Gastroesophageal sphincter (tissue), 4 donors: ENCODE results near the gene PCCB. TPM values are rescaled to one million over a fixed set of nuclear protein-coding genes. Genes with fewer than 3 reads are reported as not detected.

Source experiments
- ATAC-seq: fragments of 150-250 bp; one replicate; pipeline ENCODE4 v1.9.1; 2016; ENCODE audit warnings: mild to moderate bottlenecking, moderate library complexity
- H3K27ac ChIP-seq, 4 donors: fragments of 200-600 bp; sonication (generic) in 3 of 4; 1 replicate in 3 of 4; 2 replicates in 1 of 4; pipeline ENCODE4 v1.5.1; 2016 to 2019
- H3K27me3 ChIP-seq: fragments of 200-600 bp; sonication (generic); one replicate; pipeline ENCODE4 v1.5.1; 2019
- H3K36me3 ChIP-seq, 2 donors: fragments of 200-600 bp; sonication (generic); one replicate each; pipeline ENCODE4 v1.5.1; 2019; ENCODE audit warnings: control low read depth in 1 of 2
- H3K4me1 ChIP-seq, 3 donors: fragments of 200-600 bp; sonication (generic); 1 replicate in 2 of 3; 2 replicates in 1 of 3; pipeline ENCODE4 v1.5.1; 2016 to 2019; ENCODE audit warnings: control low read depth in 2 of 3
- H3K4me3 ChIP-seq, 2 donors: fragments of 200-600 bp; sonication (generic); one replicate each; pipeline ENCODE4 v1.5.1; 2019; ENCODE audit warnings: mild to moderate bottlenecking in 1 of 2, moderate library complexity in 1 of 2
- H3K9me3 ChIP-seq, 3 donors: fragments of 200-600 bp; sonication (generic); one replicate each; pipeline ENCODE4 v1.5.1; 2017 to 2019; ENCODE audit warnings: control low read depth in 2 of 3
- EP300 ChIP-seq: sonication (generic); formaldehyde crosslinking; IDR thresholded peaks from one replicate; pipeline ENCODE4 v1.6.1; 2017; ENCODE audit warnings: antibody characterized with exemption, mild to moderate bottlenecking
- POLR2A ChIP-seq, 2 donors: fragments of 450-650 bp; IDR thresholded peaks; one replicate each; pipeline ENCODE4 v1.6.1; 2017; ENCODE audit warnings: antibody characterized with exemption in 2 of 2, mild to moderate bottlenecking in 2 of 2, moderate library complexity in 1 of 2
- POLR2AphosphoS5 ChIP-seq: sonication (generic); formaldehyde crosslinking; IDR thresholded peaks from one replicate; pipeline ENCODE4 v1.6.1; 2017; ENCODE audit warnings: antibody characterized with exemption
- WGBS, 2 donors: methylation state at CpG; one replicate each; pipeline ENCODE4 v1.1.5; 2018; ENCODE audit warnings: low coverage in 1 of 2; 5-methylcytosine and 5-hydroxymethylcytosine counted together
- total RNA-seq, 4 donors: library from RNA; depleted of rRNA; stranded (reverse); fragments of >200 nt; gene quantifications; one replicate each; pipeline ENCODE4 v1.1.0, GENCODE V29; 2016
- TF ChIP-seq, protein P1 (sequence below), 4 experiments: fragments of 200-600 bp in 2 of 4; fragments of 450-650 bp in 2 of 4; sonication (generic) in 1 of 4; IDR thresholded peaks; one replicate each; pipeline ENCODE4 v1.5.1; 2017 to 2019; ENCODE audit warnings: antibody characterized with exemption in 4 of 4, mild to moderate bottlenecking in 2 of 4, moderate library complexity in 2 of 4

Gene PCCB
- total RNA-seq, 4 donors from 2014 or later, result 23.7 to 42.8 (median 31.3) TPM

DNA sequence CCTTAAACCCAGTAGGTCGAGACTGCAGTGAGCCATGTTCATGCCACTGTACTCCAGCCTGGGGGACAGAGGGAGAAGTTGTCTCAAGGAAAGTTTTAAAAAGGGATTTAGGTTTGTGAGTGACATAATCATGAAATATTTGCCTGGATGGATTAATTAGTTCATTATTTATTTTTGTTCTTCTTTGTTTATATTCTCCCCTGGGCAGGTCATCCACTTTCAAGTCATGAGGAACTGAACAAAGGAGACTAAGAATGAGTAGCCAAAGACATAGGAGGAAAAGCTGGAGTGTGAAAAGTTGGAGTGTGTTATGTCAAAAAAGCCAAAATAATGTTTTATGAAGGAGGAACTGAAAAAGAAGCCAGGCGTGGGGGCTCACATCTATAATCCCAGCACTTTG, 17.7 kb upstream of the PCCB start:
- H3K27ac ChIP-seq, result no peak overlapping the region
- peaks cover 0 to 9% (median 0%) of the 10 kb centered on the region in 3 donors for H3K4me1 ChIP-seq
- H3K9me3 ChIP-seq, result no peaks in the 10 kb centered on the region
- TF ChIP-seq EP300, result no peak
- no peak for TF ChIP-seq POLR2A (IDR thresholded peaks at IDR 0.05)
- TF ChIP-seq, protein P1, sequence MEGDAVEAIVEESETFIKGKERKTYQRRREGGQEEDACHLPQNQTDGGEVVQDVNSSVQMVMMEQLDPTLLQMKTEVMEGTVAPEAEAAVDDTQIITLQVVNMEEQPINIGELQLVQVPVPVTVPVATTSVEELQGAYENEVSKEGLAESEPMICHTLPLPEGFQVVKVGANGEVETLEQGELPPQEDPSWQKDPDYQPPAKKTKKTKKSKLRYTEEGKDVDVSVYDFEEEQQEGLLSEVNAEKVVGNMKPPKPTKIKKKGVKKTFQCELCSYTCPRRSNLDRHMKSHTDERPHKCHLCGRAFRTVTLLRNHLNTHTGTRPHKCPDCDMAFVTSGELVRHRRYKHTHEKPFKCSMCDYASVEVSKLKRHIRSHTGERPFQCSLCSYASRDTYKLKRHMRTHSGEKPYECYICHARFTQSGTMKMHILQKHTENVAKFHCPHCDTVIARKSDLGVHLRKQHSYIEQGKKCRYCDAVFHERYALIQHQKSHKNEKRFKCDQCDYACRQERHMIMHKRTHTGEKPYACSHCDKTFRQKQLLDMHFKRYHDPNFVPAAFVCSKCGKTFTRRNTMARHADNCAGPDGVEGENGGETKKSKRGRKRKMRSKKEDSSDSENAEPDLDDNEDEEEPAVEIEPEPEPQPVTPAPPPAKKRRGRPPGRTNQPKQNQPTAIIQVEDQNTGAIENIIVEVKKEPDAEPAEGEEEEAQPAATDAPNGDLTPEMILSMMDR (IDR thresholded peaks at IDR 0.05), result no peak
- TF ChIP-seq POLR2AphosphoS5, result no peak
- H3K36me3 ChIP-seq, result no peaks in the 10 kb centered on the region
- WGBS, 2 donors, result 24 to 80% methylated on average over 2 of the region's 2 CpGs
- no peaks in the 10 kb centered on the region for H3K27me3 ChIP-seq
- H3K4me3 ChIP-seq, result no peak overlapping the region
- no peak for ATAC-seq

DNA sequence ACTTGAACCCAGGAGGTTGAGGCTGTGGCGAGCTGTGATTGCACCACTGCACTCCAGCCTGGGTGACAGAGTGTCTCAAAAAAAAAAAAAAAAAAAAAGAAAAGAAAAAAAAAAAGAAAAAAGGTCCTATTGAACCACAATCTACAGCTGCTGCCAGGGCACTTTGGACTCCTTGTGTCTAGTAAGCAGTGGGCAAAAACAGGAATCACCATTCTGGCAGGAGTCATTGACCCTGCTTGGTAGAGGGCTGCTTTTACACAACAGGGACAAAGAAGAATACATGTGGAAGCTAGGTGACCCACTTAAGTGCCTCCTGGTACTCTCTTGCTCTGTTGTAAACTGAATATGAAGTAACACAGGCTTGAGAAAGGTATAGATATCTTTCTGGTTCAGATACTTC, 14.6 kb upstream of the PCCB start:
- H3K27me3 ChIP-seq, result no peaks in the 10 kb centered on the region
- no peak for ATAC-seq
- peaks cover 0 to 9% (median 0%) of the 10 kb centered on the region in 3 donors for H3K4me1 ChIP-seq
- H3K4me3 ChIP-seq, result no peak overlapping the region
- H3K9me3 ChIP-seq, result no peaks in the 10 kb centered on the region
- TF ChIP-seq POLR2A (IDR thresholded peaks at IDR 0.05) (no peak), POLR2AphosphoS5 (no peak), EP300 (no peak)
- TF ChIP-seq, protein P1 (IDR thresholded peaks at IDR 0.05), result no peak
- H3K36me3 ChIP-seq, result no peaks in the 10 kb centered on the region
- no CpG with 5 or more reads among the region's 1 CpG for WGBS, 2 donors
- no peak overlapping the region for H3K27ac ChIP-seq

DNA sequence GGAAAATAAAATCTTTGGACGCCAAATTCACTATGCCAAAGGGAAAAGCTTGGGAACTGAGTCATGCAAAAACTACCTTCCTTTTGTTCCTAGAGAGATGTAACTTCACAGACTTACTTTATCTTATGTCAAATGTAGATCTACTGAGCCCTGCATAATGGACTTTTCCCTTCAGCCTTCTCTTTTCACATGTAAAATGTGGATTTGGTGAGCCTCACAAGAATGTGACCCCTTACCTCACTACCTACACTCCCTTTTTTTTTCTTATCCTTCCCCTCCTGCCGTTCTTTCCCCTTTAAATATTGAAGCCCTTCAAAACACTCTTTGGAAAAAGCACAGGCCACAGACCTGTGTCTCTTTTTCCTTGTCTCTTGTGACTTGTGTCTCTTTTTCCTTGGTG, 14.0 kb upstream of the PCCB start:
- H3K27me3 ChIP-seq, result no peaks in the 10 kb centered on the region
- H3K4me3 ChIP-seq, result no peak overlapping the region
- H3K4me1 ChIP-seq, result peaks cover 0 to 9% (median 0%) of the 10 kb centered on the region in 3 donors
- H3K27ac ChIP-seq, result no peak overlapping the region
- 83 to 86% methylated on average over 2 of the region's 2 CpGs for WGBS, 2 donors
- H3K36me3 ChIP-seq, result no peaks in the 10 kb centered on the region
- TF ChIP-seq POLR2AphosphoS5 (no peak), EP300 (no peak), POLR2A (IDR thresholded peaks at IDR 0.05) (no peak)
- TF ChIP-seq, protein P1 (IDR thresholded peaks at IDR 0.05), result no peak
- ATAC-seq, result no peak
- H3K9me3 ChIP-seq, result no peaks in the 10 kb centered on the region

DNA sequence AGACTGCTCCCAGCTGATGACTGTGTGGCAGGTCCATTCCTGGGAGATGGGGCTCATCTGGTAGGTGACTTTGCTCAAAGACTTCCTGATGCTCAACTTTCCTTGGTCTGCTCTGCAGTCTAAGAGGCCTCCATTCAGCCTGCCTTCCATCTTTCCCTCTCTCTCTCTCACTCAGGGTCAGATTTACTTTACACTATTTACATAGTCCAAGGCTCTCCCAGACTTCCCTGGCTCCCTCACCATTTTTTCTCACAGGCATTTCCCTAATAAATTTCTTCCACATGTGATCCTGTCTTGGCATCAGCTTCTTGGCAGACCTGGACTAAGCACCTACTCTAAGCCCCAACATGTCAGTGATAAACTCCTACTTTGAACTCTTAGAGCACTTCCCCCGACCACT, 13.0 kb upstream of the PCCB start:
- no peak for ATAC-seq
- Histone ChIP-seq H3K4me1 (peaks cover 0 to 9% (median 0%) of the 10 kb centered on the region in 3 donors), H3K27ac (no peak overlapping the region), H3K4me3 (no peak overlapping the region), H3K9me3 (no peaks in the 10 kb centered on the region), H3K27me3 (no peaks in the 10 kb centered on the region), H3K36me3 (no peaks in the 10 kb centered on the region)
- TF ChIP-seq POLR2A (IDR thresholded peaks at IDR 0.05) (no peak), POLR2AphosphoS5 (no peak), EP300 (no peak)
- TF ChIP-seq, protein P1 (IDR thresholded peaks at IDR 0.05), result no peak
- WGBS, 2 donors, result 17 to 39% methylated on average over 1 of the region's 1 CpG

DNA sequence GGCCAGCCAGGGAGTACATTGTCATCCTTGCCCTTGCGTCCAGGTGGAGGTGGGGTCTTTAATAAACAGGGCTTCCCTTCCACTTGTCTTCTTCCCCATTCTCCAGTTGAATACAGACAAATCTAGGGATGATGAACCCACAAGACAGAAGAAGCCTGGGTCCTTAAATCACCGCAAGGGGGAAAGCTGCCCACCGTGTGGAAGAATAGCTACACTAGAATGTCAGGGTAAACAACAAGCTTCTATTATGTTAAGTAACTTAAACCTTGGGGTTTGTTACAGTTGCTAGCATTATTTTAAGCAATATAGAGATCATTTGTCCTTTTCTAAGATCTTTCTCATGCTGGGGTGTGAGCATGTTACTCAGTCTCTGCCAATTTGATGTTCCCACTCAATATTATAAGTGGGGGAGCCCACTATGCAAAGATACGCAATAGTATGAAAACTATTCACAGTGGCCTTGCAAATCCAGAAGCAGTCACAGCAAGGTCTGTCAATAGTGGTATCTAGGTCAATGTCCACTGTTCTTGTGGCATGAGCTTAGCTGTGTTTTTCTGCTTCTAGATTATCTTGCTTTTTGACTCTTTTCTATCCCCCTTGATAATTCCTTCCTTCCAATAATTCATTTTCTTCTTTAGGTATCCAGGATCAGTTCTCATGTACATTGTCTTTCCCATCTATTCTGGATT, 12.0 kb upstream of the PCCB start:
- WGBS, 2 donors, result 88 to 94% methylated on average over 3 of the region's 4 CpGs

More for the DNA sequence above, 12.0 kb upstream of the PCCB start:
- no peak overlapping the region for H3K27ac ChIP-seq
- no peak for ATAC-seq
- H3K27me3 ChIP-seq, result no peaks in the 10 kb centered on the region
- no peaks in the 10 kb centered on the region for H3K36me3 ChIP-seq
- H3K9me3 ChIP-seq, result no peaks in the 10 kb centered on the region
- no peaks in the 10 kb centered on the region for H3K4me1 ChIP-seq
- H3K4me3 ChIP-seq, result no peak overlapping the region
- TF ChIP-seq EP300 (no peak), POLR2A (IDR thresholded peaks at IDR 0.05) (no peak), POLR2AphosphoS5 (no peak)
- TF ChIP-seq, protein P1 (IDR thresholded peaks at IDR 0.05), result no peak
